HEK293T (cell line): ENCODE results near the gene ANKH.

Experiments used
- CTCF ChIA-PET: fragments of 350-600 bp; formaldehyde crosslinking; extraction: SDS; loops from one replicate; lab custom pipeline; 2021; ENCODE audit warnings: antibody characterized with exemption, inconsistent platforms; lab: Yijun Ruan, JAX
- POLR2A ChIA-PET: fragments of 350-600 bp; formaldehyde crosslinking; extraction: SDS; loops from one replicate; lab custom pipeline; 2020; ENCODE audit warnings: antibody characterized with exemption, inconsistent platforms; lab: Yijun Ruan, JAX
- DNase-seq: peaks from one replicate; pipeline ENCODE4 v3.0.0; 2012; ENCODE audit warnings: mixed read lengths; ENCODE audit errors: extremely low spot score
- ARNT ChIP-seq: fragments of 450-650 bp; IDR thresholded peaks from 2 replicates; pipeline ENCODE4 v1.6.1; 2017; ENCODE audit warnings: mild to moderate bottlenecking
- BHLHE40 ChIP-seq: fragments of 450-650 bp; IDR thresholded peaks from 2 replicates; pipeline ENCODE4 v1.6.1; 2016; ENCODE audit warnings: mild to moderate bottlenecking, moderate library complexity, borderline replicate concordance
- CTBP1 ChIP-seq: fragments of 450-650 bp; IDR thresholded peaks from 2 replicates; pipeline ENCODE4 v1.6.1; 2016; ENCODE audit warnings: borderline replicate concordance
- ELF4 ChIP-seq: fragments of 450-650 bp; IDR thresholded peaks from 2 replicates; pipeline ENCODE4 v1.6.1; 2017; ENCODE audit warnings: antibody characterized with exemption
- FOXA1 ChIP-seq: fragments of 450-650 bp; IDR thresholded peaks from 2 replicates; pipeline ENCODE4 v1.6.1; 2016; ENCODE audit warnings: mild to moderate bottlenecking
- FOXK2 ChIP-seq: fragments of 450-650 bp; IDR thresholded peaks from 2 replicates; pipeline ENCODE4 v1.6.1; 2016; ENCODE audit warnings: mild to moderate bottlenecking
- FOXM1 ChIP-seq: fragments of 450-650 bp; IDR thresholded peaks from 2 replicates; pipeline ENCODE4 v1.6.1; 2017; ENCODE audit warnings: mild to moderate bottlenecking, borderline replicate concordance
- HDGF ChIP-seq: fragments of 450-650 bp; IDR thresholded peaks from 2 replicates; pipeline ENCODE4 v1.6.1; 2017; ENCODE audit warnings: antibody characterized with exemption, borderline replicate concordance
- L3MBTL2 ChIP-seq: fragments of 450-650 bp; conservative IDR thresholded peaks from 2 replicates; pipeline ENCODE4 v1.6.1; 2016; ENCODE audit warnings: mild to moderate bottlenecking
- LEF1 ChIP-seq: fragments of 450-650 bp; IDR thresholded peaks from 2 replicates; pipeline ENCODE4 v1.6.1; 2017; ENCODE audit warnings: mild to moderate bottlenecking, borderline replicate concordance
- NFRKB ChIP-seq: fragments of 450-650 bp; IDR thresholded peaks from 2 replicates; pipeline ENCODE4 v1.6.1; 2016; ENCODE audit warnings: mild to moderate bottlenecking, moderate library complexity
- SP1 ChIP-seq: fragments of 450-650 bp; IDR thresholded peaks from 2 replicates; pipeline ENCODE4 v1.6.1; 2017
- SUZ12 ChIP-seq: fragments of 450-650 bp; IDR thresholded peaks from 2 replicates; pipeline ENCODE4 v1.6.1; 2016; ENCODE audit warnings: mild to moderate bottlenecking
- TARDBP ChIP-seq: fragments of 450-650 bp; IDR thresholded peaks from 2 replicates; pipeline ENCODE4 v1.6.1; 2016
- ZNF384 ChIP-seq: fragments of 450-650 bp; IDR thresholded peaks from 2 replicates; pipeline ENCODE4 v1.6.1; 2016
- TF ChIP-seq, protein P1 (sequence below): fragments of 450-650 bp; IDR thresholded peaks from 2 replicates; pipeline ENCODE4 v1.6.1; 2016

The ANKH gene

DNA sequence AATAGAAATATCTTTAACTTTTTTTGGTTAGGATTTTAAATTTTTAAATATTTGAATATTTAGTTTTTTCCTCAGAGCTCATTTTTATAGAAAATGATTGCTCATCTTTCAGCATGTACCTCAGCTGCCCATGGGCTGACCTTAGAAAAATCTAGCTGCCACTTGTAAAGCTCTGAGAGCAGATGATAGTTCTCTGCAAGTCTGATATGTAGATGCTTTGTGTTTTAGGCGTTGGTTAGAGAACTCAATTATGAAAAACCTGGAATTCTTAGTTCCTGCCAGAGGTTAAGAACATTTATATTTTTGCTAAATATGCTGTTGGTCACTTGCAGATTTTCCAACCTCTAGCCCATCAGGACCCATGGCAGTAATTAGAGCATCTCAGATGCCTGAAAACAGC is 192.0 kb downstream of the ANKH start:
- POLR2A ChIA-PET, result no interaction called here
- TF ChIP-seq ARNT, result no peak
- no peak for TF ChIP-seq BHLHE40
- TF ChIP-seq L3MBTL2, result no peak
- CTCF ChIA-PET, result no interaction called here
- no peak for DNase-seq

DNA sequence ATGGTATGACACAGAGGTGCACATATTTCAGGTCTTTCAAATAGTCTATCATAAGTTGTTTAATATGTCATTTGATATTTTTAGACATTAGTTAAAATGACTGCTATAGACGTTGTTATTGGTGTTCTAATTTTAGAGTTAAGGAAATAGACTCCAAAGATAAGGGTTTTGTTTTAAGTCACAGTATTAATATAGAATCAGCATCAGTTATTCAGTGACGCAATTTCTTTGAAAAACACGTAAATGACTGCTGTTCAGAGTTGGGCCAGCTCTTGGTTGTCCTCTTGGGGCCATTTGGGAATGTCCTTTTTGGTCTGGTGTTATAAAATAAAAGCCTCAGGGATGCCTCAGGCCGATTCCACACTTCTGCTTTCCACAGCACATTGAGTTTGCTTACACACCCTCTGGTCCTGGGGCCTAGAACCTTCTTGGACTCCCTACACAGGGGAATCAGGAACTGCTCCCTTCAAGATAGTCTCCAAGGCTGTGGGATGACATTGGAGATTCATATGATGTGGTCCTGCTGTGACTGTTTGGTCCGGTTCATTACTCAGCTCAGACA is 192.7 kb downstream of the ANKH start:
- POLR2A ChIA-PET, result no interaction called here
- no peak for DNase-seq
- CTCF ChIA-PET, result no interaction called here
- TF ChIP-seq HDGF, result no peak
- TF ChIP-seq ELF4, result no peak
- no peak for TF ChIP-seq L3MBTL2
- TF ChIP-seq ARNT, result no peak
- TF ChIP-seq CTBP1, result no peak
- TF ChIP-seq FOXM1, result no peak
- TF ChIP-seq FOXK2, result no peak
- TF ChIP-seq NFRKB, result no peak
- TF ChIP-seq FOXA1, result no peak
- no peak for TF ChIP-seq LEF1
- no peak for TF ChIP-seq ZNF384

DNA sequence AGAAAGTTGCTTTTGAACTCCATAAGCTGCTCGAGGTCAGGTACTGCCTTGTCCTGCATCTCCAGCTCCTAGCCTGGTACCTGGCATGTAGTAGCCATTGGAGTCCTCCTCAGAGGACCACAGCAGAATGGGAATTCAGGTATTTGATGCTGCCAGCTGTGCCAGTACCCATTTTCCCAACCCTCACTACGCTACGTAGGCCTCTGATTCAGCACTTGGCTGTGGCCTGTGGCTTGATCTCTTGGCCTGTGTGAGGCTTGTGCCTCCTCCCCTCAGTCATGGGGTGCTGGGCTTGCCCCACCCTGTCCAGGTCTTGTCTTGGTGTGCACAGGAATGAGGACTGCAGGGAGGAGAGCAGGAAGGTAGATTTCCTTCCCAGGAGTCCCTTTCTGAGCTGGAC is 195.3 kb downstream of the ANKH start:
- no peak for TF ChIP-seq FOXM1
- TF ChIP-seq FOXA1, result no peak
- no peak for DNase-seq
- POLR2A ChIA-PET, result no interaction called here
- CTCF ChIA-PET, result interaction anchor here (0.6 kb wide), 1 partner anchor 196 kb away, joined by 4 read pairs; no protein-coding TSS in a partner anchor

DNA sequence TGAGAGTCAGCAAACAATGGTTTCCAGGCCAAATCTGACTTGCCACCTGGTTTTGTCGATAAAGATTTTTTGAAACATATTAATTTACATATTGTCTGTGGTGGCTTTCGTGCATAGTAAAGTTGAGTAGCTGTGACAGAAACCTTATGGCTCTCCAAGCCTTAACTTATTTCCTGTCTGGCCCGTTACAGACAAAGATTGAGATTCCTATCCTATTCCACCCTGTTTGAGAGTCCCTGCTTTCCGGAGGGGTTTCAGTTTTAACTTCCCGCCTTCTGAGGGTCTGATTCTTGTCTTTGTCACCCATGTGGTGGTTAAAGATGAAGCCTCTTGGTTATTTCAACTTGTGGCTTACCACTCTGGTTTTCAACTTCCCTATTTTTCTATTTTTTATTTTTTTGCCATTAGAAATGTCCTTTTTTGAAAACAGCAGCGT is 195.7 kb downstream of the ANKH start:
- POLR2A ChIA-PET, result no interaction called here
- TF ChIP-seq SP1 (no peak), NFRKB (no peak), BHLHE40 (no peak), TARDBP (no peak), ELF4 (no peak), SUZ12 (no peak), FOXA1 (no peak), HDGF (no peak), L3MBTL2 (no peak), FOXK2 (no peak), CTBP1 (no peak), ZNF384 (no peak), FOXM1 (no peak), ARNT (no peak), LEF1 (no peak)
- TF ChIP-seq, protein P1, sequence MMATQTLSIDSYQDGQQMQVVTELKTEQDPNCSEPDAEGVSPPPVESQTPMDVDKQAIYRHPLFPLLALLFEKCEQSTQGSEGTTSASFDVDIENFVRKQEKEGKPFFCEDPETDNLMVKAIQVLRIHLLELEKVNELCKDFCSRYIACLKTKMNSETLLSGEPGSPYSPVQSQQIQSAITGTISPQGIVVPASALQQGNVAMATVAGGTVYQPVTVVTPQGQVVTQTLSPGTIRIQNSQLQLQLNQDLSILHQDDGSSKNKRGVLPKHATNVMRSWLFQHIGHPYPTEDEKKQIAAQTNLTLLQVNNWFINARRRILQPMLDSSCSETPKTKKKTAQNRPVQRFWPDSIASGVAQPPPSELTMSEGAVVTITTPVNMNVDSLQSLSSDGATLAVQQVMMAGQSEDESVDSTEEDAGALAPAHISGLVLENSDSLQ, result no peak
- DNase-seq, result no peak
- CTCF ChIA-PET, result no interaction called here

DNA sequence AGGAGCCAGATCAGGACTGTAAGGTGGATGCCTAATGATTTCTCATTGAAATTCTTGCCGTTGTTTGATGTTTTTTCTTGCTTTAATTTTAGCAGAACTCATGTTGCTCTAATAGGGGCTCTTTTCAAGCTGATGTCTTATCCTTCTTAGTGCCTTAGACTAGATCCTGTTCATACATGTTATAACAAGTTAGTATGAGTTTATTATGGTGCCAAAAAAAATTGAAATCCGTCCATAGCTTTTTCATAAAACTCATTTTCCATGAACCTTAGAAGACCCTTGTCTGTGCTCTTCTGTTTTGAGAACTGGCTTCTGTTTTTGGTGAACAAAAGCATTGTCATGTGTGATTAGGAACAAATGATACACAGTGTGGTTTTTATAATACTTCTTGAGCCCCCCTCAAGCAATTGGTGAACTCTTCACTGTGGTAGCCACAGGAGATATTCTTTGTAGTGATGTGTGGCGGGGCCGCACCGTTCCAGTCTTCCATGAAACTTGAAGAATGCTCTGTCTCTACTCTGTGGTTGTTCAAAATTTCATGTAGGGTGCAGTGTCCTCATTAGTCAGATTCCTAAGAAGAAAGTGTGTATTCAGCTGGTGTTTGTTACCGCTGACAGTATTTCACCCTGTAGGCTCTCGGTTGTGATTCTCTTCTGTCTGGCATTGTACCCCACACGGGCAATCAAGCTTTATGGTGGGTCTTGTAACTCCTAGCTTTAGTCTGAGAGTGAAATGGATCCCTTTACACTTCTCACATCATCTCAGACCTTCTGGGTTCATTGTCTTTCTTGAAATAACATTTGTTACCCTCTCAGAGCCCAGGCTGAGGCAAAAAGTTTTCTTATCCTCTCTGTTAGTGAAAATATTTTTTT is 196.4 kb downstream of the ANKH start:
- ChIA-PET POLR2A (no interaction called here), CTCF (no interaction called here)
- TF ChIP-seq SP1 (no peak), HDGF (no peak), ARNT (no peak), TARDBP (no peak), BHLHE40 (no peak), LEF1 (no peak), SUZ12 (no peak), FOXA1 (no peak), NFRKB (no peak), ELF4 (no peak), ZNF384 (no peak), L3MBTL2 (no peak), FOXM1 (no peak), CTBP1 (no peak)
- DNase-seq, result no peak

DNA sequence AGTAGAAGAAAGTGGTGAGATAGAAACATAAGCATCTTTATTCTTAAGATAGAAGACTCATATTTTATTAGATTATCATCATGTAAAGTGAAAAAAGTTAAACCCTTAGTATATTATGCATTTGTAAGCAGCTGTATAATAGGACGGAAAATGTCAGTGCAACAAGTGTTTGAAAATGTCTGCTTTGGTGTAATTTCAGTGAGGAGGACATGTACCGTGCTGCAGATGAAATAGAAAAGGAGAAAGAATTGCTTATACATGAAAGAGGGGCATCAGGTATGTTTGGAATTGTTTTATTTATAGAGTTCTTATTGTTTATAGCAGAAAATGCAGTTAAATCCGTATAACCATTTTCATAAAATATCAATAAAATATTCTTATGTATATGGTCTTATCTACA is 198.1 kb downstream of the ANKH start:
- DNase-seq, result no peak
- ChIA-PET CTCF (interaction anchor here (0.7 kb wide), 1 partner anchor 342 kb away, joined by 4 read pairs; no protein-coding TSS in a partner anchor), POLR2A (interaction anchor here (1.0 kb wide), 1 partner anchor 12 kb away, joined by 3 read pairs; no protein-coding TSS in a partner anchor)
- TF ChIP-seq ARNT (no peak), L3MBTL2 (no peak), FOXA1 (no peak), CTBP1 (no peak), LEF1 (no peak), HDGF (no peak), BHLHE40 (no peak), NFRKB (no peak), ZNF384 (no peak), FOXM1 (no peak), TARDBP (no peak), FOXK2 (no peak), SP1 (no peak)
- TF ChIP-seq, protein P1, result no peak
